AG10803 (cell line): ENCODE measurements around the gene TMBIM1.
A peak's percentile ranks its signal among the peaks of the same experiment; 100 is the strongest.

Source experiments
- DNase-seq: peaks from one replicate; pipeline ENCODE4 v3.0.0; 2010; ENCODE audit warnings: low read depth
- H3K4me3 ChIP-seq: 2 replicates; pipeline ENCODE4 v1.5.1; 2011; ENCODE audit warnings: mild to moderate bottlenecking, low read length, control low read depth
- CTCF ChIP-seq: conservative IDR thresholded peaks from 2 replicates; pipeline ENCODE4 v1.5.1; 2011; ENCODE audit warnings: mild to moderate bottlenecking, low read length, control low read depth, inconsistent platforms

The TMBIM1 gene

GRCh38 chr2:218234521-218234920 is 57.8 kb downstream of the TMBIM1 start:
- no peak for TF ChIP-seq CTCF
- DNase-seq: no peak

GRCh38 chr2:218233543-218233942 is 58.8 kb downstream of the TMBIM1 start:
- H3K4me3 ChIP-seq: no peak overlapping the region
- no peak for DNase-seq
- no peak for TF ChIP-seq CTCF

More at GRCh38 chr2:218234521-218234920, 57.8 kb downstream of the TMBIM1 start:
- H3K4me3 ChIP-seq: no peak overlapping the region

DNA sequence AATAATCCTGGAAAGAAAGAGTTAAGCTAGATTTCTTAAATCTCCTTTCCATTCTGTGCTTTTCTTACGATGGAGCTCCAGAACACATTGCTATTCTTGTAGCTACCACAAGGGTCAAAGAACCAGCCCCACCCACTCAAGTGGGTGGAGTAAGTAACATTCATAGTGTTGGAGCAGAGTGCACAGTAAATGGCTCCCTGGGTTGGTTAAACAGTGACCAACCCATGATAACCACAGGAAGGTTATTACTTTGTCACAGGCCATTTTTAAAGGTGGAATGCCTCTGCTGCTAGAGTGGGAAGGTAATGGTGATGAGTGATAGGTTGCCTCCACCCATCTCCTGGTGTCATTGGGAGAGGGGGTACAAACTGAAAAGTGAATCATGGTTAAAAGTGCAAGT is 61.4 kb downstream of the TMBIM1 start:
- no peak for DNase-seq
- H3K4me3 ChIP-seq: no peak overlapping the region
- TF ChIP-seq CTCF: peak; percentile 12; the same call in 1 of the 2 replicates

DNA sequence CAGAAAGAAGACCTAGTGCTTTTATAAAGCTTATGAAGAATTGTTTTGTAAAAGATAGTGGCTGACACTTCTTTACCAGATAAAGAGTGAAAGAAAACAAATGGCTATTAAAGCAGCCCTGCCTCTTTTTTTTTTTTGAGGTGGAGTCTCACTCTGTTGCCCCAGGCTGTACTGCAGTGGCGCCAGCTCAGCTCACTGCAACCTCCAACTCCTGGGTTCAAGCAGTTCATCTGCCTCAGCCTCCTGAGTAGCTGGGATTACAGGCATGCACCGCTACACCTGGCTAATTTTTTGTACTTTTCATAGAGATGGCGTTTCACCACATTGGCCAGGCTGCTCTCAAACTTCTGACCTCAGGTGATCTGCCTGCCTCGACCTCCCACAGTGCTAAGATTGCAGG is 62.5 kb downstream of the TMBIM1 start:
- H3K4me3 ChIP-seq: no peak overlapping the region
- no peak for DNase-seq

DNA sequence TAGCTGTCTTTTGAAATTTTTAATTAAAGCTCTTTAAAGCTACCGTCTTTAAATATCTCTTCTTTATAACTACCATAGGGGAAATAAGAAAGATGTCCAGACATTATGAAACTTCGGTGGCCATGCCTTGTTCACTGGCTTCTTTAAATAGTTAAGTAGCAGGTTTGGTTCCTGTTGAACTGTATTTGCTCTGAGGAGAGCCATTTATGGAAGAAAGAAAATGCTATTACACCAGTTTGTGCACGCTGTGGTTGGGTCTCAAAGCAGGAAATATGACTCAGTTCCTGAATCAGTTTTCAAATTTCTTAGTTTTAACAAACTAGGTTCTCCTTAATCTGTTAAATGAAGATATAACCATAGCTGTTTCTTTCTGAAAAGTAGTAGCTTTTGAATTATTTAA is 63.1 kb downstream of the TMBIM1 start:
- peak; percentile 85 for DNase-seq
- H3K4me3 ChIP-seq: no peak overlapping the region

More for the DNA sequence above, 62.5 kb downstream of the TMBIM1 start:
- no peak for TF ChIP-seq CTCF

GRCh38 chr2:218228366-218229090 is 63.8 kb downstream of the TMBIM1 start:
- no peak for TF ChIP-seq CTCF
- DNase-seq: no peak
- H3K4me3 ChIP-seq: no peak overlapping the region

More for the DNA sequence above, 63.1 kb downstream of the TMBIM1 start:
- TF ChIP-seq CTCF: no peak

DNA sequence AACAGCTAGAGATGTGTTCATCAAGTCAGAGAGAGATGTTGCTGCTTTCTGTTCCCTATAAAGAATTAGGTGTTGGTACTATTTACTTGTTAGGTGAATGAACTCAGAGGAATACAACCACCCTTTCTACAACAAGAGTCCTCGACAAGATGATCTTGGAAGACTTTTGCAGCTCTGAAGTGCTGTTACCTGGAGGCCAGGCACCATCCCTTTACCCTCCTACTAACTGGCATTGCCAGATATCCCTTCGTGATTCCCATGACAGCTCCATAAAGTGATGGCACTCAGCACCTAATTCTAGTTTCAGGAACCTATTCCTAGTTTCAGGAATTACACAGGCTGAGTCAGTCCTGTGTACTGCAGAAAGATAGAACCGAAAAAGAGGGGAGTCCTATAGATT is 65.4 kb downstream of the TMBIM1 start:
- TF ChIP-seq CTCF: no peak
- no peak overlapping the region for H3K4me3 ChIP-seq
- no peak for DNase-seq
